ENCODE measurements around the gene ANKK1.

ANKK1 gene

DNA sequence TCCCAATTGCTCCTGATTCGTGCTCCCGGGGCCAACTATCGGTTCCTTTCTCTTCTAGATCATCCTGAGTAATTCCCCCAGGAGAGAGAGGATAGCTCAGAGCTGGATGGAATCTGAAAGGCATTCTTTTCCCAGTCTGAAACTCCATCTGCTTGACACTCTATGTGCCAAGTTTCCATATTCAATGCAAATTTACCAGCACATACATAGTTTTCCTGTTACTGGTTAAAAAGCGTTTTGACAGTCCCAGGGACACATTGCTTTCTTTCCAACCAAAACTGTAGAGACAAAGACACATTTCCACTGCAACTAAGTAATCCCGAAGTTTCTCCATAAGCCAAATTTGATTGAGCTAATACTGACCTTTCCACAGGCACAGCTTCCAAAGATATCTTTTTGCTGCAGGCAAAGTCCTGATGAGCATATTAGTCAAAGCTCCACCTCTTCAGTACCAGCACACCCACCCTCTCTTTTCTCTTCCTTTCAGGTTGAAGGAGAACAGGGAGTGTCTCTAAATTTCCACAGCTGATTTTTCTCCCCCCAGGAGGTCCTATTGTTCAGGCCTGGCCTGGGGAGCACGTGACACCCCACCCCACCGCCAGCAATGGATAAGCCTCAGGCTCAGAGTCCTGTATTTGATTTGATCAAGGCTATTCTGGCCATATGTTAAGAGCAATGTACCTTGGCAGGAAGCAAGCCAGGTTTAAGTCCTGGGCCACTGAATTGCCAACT, 9.7 kb upstream of the ANKK1 start:
- in situ Hi-C loops (cut with MboI; ENCODE audit: low sequenced_read_pairs): no loop called here

- in situ Hi-C loops (cut with MboI; ENCODE audit: low sequenced_read_pairs): no loop called here
These were observed 8.9 kb upstream of the ANKK1 start for GRCh38 chr11:113378692-113379091.

DNA sequence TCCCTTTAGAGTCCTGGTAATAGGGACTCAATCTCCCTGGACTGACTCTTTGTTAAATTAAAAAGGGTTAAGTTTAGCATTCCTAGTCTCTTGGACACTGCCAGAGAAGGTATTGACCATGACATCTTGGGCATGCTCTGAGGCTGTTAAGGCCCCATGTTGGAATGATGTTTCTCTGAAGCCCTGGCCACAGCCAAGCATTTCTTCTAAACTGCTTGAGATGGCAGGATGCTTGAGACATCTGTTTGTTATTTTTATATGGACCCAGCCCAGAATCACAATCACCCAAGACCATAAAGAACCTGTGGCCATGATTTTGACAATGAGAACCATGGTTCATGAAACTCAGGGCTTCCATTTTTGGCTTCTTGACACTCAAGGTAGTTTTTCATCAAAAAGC, 5.5 kb upstream of the ANKK1 start:
- in situ Hi-C loops (cut with MboI; ENCODE audit: low sequenced_read_pairs): no loop called here

- in situ Hi-C loops (cut with MboI; ENCODE audit: low sequenced_read_pairs): no loop called here
These were observed 3.0 kb upstream of the ANKK1 start for GRCh38 chr11:113384551-113384950.

DNA sequence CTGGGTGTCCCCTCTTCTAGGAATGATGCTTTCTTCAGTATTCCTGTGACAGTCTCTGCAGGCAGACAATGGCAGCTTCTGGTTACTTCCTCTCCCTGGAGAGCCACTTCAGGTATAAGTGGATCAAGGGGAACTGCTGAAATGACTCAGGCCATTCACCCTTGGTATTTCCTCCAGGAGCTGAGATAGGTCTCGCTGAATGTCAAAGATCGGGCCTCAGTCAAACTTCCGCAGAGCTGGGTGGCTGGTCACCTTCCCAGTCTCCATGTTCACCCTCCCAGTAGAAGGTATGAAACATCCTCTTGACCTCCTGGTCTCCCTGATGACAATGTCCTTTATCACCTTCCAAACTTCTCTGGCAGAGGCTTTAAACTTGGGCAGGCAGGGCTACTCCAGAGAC, 1.8 kb upstream of the ANKK1 start:
- in situ Hi-C loops (cut with MboI; ENCODE audit: low sequenced_read_pairs): no loop called here

DNA sequence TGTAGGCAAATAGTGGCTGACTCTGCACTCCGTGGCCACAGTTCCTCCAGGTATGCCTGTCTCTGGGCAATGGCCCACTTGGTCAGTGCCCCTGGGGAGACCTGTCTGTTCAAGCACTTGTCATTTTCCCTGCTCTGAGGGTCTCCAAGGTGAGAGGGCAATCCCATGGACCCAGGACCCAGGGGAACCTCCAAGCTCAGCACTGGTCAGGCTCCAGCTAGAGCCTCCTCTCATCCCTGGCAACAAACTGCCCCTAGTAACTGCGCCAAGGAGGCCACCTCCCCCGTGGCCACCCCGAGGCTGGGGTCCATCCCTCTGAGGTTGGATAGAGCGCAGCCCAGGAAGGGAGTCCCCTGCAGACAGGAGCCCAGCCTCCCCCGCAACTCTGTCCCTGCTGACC, 713 bp upstream of the ANKK1 start:
- in situ Hi-C loops (cut with MboI; ENCODE audit: low sequenced_read_pairs): no loop called here

GRCh38 chr11:113389272-113389671, 1.7 kb downstream of the ANKK1 start:
- in situ Hi-C loops (cut with MboI; ENCODE audit: low sequenced_read_pairs): no loop called here

DNA sequence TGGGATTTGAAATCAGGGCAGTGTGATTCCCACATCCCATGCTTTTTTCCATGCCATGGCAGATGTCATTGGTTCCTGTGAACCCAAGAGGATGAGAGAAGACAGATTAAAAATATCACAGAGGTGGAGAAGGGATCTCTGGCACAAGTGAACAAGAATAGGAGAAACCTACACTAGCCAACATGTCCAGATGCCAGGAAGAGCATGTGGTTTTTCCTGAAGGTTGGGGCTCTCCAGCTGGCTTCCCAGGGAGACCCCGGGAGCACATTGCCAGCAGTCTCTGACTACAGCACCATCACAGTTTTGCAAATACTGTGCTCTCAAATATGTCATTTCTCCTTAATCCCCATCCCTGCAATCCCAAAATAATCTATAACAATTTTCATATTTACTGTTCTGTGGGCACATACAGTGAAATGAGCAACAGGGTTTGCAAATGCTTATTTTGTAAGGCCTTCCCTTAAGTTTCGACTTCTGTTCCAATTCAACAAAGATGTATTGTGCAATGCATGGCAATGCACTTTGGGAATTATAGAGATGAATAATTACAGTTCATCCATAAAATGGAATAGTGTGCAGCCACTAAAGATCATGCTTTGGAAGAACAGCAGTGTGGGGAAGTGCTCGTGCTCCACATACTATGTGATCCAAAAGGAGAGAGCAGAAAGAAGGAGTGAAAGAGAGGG, 4.8 kb downstream of the ANKK1 start:
- in situ Hi-C loops (cut with MboI; ENCODE audit: low sequenced_read_pairs): no loop called here

DNA sequence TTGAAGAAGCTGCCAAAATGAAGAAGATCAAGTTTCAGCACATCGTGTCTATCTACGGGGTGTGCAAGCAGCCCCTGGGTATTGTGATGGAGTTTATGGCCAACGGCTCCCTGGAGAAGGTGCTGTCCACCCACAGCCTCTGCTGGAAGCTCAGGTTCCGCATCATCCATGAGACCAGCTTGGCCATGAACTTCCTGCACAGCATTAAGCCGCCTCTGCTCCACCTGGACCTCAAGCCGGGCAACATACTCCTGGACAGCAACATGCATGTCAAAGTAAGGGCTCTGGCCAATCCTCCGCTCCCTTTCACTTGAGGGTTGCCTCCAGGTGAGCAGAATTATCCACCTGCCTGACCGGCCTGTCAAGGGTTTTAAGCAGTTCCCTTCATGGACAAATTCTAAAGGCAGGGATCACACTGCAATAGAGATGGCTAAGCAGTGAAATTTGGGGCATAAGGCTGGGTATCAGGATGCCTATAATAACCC, 6.0 kb downstream of the ANKK1 start:
- in situ Hi-C loops (cut with MboI; ENCODE audit: low sequenced_read_pairs): no loop called here

DNA sequence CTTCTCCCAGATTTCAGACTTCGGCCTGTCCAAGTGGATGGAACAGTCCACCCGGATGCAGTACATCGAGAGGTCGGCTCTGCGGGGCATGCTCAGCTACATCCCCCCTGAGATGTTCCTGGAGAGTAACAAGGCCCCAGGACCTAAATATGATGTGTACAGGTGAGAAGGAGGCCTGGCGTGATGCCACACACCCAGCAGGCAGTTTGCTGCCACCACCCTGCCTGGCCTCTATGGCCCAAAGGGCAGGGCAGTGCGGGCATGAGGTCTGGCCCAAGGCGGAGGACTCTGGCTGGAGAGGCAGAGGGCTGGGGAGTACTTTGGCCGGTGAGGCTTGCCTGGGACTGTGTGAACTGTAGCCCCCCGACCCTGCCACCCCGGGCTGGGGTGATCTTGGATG, 7.3 kb downstream of the ANKK1 start:
- in situ Hi-C loops (cut with MboI; ENCODE audit: low sequenced_read_pairs): no loop called here

DNA sequence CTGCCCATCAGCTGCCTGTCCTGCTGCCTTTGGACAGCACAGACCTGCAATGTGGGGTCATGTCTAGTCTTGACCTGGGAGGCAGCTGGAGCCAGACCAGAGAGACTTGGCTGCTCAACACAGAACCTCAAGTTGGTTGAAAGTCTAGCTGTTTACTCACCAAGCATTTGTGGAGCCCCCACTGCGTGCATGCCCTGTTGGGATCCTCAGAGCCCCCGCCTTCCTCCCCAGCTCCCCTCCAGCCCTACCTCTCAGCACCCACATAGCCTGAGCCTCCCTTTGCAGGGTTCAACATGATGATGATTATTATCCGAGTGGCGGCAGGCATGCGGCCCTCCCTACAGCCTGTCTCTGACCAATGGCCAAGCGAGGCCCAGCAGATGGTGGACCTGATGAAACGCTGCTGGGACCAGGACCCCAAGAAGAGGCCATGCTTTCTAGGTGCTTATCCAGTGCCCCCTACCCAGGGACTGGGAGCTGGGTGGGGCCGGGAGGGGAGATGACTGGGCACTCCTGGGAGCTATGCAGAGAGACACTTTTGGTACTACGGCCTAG, 8.3 kb downstream of the ANKK1 start:
- in situ Hi-C loops (cut with MboI; ENCODE audit: low sequenced_read_pairs): no loop called here

GRCh38 chr11:113396690-113397089, 9.1 kb downstream of the ANKK1 start:
- in situ Hi-C loops (cut with MboI; ENCODE audit: low sequenced_read_pairs): no loop called here

DNA sequence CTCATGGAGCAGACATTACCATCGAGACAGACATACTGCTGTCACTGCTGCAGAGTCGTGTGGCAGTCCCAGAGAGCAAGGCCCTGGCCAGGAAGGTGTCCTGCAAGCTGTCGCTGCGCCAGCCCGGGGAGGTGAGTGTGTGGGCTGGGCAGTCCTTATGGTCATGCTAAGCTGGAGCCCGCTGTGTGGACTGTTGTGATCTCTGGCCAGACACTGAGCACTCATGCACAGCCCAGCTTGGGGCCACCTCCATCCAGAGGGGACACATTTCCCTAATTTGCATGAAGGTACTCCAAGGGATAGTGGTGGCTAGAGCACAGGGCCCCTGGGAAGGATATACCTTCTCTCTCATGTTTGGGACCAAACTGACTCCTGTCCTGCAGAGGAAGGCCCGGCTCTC, 9.6 kb downstream of the ANKK1 start:
- in situ Hi-C loops (cut with MboI; ENCODE audit: low sequenced_read_pairs): no loop called here

- in situ Hi-C loops (cut with MboI; ENCODE audit: low sequenced_read_pairs): no loop called here
These were observed 10.2 kb downstream of the ANKK1 start for GRCh38 chr11:113397821-113398220.

DNA sequence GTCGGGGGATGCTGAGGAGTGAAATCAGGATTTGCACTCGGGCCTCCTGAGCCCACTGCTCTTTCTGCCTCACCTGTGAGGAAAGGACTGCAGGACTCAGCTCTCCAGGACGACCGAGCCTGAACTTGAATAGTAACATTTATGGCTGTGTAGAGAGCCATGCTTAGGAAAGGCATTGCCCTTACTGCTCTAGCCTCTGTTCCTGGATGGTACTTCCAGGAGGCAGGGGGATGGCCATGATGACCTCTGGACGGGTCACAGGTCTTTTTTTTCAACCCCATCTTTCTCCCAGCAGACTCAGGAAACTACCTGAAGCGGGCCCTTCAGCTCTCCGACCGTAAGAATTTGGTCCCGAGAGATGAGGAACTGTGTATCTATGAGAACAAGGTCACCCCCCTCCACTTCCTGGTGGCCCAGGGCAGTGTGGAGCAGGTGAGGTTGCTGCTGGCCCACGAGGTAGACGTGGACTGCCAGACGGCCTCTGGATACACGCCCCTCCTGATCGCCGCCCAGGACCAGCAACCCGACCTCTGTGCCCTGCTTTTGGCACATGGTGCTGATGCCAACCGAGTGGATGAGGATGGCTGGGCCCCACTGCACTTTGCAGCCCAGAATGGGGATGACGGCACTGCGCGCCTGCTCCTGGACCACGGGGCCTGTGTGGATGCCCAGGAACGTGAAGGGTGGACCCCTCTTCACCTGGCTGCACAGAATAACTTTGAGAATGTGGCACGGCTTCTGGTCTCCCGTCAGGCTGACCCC, 11.3 kb downstream of the ANKK1 start:
- in situ Hi-C loops (cut with MboI; ENCODE audit: low sequenced_read_pairs): no loop called here

DNA sequence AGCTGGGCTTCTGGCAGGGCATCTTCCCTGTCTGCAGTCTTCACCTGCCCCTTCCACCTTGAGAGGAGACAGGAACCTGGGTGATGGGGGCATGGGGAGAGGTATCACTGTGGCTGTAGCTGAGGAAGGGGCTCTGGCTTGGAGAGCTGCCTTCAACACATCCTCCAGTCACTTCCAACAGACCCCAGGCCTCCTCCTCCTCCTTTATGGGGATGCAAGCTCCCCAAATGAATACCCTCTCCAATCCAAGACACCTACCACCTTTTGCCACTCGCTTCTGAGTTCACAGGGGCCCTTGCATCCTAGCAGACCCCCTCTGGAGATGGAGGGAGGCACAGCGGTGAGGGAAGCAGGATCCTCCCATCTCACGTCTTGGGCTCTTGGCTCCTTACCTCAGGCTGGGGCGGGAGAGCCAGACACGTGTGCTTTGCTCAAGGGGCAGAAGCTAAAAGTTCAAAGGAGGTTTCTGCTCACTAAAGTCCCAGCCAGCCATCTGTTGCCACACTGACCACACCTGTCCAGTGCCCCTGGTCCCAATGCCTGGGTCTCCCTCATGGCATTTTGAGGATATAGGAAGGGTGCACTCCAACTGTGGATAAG, 13.2 kb downstream of the ANKK1 start:
- in situ Hi-C loops (cut with MboI; ENCODE audit: low sequenced_read_pairs): no loop called here

GRCh38 chr11:113401718-113402117, 14.1 kb downstream of the ANKK1 start:
- in situ Hi-C loops (cut with MboI; ENCODE audit: low sequenced_read_pairs): no loop called here

DNA sequence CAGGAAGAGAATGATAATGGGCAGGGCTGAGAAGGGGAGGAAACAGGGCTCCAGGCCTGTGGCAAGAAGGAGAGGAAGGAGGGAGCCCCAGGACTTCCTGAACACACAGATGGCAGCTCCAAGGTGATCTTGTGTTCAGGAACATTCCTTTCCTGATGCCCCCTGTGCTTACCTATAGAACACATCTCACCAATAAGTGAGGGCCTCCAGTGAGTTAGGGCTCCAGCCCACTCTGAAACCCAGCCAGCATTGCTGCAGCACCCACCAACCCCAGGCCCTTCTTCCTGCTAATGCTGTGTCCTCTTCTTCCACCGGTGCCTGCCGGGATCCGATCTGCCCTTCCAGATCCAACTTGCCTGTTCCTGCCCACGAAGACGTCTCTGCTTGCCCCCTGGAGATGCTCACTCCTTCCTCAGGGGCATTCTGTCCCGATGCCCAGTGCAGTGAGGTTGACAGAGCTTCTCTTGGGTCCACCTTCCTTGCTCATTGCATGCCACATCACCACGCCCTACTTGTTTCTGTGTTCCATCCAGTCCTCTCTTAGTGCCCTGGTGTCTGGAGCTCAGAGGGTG, 17.4 kb downstream of the ANKK1 start:
- in situ Hi-C loops (cut with MboI; ENCODE audit: low sequenced_read_pairs): no loop called here

DNA sequence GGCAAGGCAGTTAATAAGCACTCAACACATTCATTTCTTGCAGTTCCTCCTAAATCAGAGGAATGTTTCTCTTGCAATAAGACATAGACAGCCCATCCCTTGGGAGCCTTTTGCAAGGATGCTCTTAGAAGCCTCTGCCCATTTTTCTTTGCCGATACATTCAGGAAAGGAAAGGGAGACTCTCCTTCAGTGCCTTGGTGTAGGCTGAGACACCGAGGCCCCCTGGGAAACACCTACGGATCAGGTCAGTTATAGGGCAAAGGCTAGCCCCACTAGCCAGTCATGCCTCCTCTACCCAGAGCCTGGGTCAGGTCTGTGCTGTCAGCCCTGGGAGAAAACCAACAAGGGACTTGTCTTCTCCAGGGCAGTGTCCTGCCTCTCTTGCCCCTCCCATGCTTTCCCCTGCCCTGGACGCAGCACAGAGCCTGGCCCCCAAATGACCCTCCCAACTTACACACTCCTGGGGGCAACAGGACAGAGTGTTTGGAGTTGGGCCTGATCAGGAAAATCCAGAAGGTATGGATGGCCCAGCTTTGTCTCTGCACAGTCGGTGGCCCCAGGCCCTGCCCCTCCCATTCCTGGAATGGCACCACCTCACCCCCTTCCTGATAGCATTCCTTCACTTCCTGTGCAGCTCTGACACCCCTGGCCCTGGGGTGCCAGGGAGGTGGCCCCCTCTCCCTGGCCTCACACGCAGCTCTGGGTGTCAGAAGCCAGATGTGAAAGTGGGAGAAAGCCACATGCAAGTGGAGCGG, 18.3 kb downstream of the ANKK1 start:
- in situ Hi-C loops (cut with MboI; ENCODE audit: low sequenced_read_pairs): no loop called here

DNA sequence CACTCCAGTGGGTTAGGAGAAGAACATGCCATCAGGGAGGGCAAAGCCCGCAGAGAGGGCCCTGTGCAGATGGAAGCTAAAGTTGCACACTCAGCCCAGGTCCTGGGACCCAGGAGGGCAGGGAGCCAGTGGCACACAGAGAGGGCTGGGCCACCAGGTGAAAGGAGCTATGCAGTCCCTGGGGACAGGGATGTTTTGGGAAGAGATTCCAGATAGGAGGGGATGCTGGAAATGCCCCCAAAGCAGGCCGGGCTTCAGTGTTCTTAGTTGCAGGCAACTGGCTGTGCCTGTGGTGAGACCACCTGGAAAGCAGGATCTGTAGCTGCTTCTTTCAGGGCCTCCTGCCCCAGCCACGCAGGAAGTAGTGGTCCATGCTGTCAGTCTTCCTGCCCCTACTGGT, 19.6 kb downstream of the ANKK1 start:
- in situ Hi-C loops (cut with MboI; ENCODE audit: low sequenced_read_pairs): no loop called here

All from HL-60/S4 (cell line).